Neuronal stem cell (in vitro differentiated cells): ENCODE measurements around the gene FLNA. TPM values are rescaled to one million over a fixed set of nuclear protein-coding genes. Genes with fewer than 3 reads are reported as not detected.
"Not testable (repeated sequence)": the region's sequence is repeated elsewhere in the genome, so short reads cannot be mapped to it uniquely, and the experiment has no call there.

Source experiments
- DNase-seq: peaks from one replicate; pipeline ENCODE4 v3.0.0-alpha.2; 2013; ENCODE audit warnings: low spot score
- H2AFZ ChIP-seq: one replicate; pipeline ENCODE4 v1.6.1; 2013; ENCODE audit warnings: mild to moderate bottlenecking, low read length, inconsistent platforms
- H2AK5ac ChIP-seq: 2 replicates; pipeline ENCODE4 v1.6.1; 2013; ENCODE audit warnings: low read depth, mild to moderate bottlenecking, inconsistent platforms, low read length, moderate library complexity, mixed read lengths
- H2BK120ac ChIP-seq: 2 replicates; pipeline ENCODE4 v1.6.1; 2013; ENCODE audit warnings: low read depth, mild to moderate bottlenecking, inconsistent platforms, low read length, moderate library complexity, mixed read lengths
- H2BK12ac ChIP-seq: one replicate; pipeline ENCODE4 v1.6.1; 2013; ENCODE audit warnings: low read length, inconsistent platforms
- H2BK15ac ChIP-seq: 2 replicates; pipeline ENCODE4 v1.6.1; 2013; ENCODE audit warnings: mild to moderate bottlenecking, low read length, inconsistent platforms, mixed read lengths
- H2BK5ac ChIP-seq: one replicate; pipeline ENCODE4 v1.6.1; 2013; ENCODE audit warnings: inconsistent platforms, mild to moderate bottlenecking, low read length, moderate library complexity
- H3K14ac ChIP-seq: one replicate; pipeline ENCODE4 v1.6.1; 2013; ENCODE audit warnings: low read length, inconsistent platforms
- H3K18ac ChIP-seq: 2 replicates; pipeline ENCODE4 v1.6.1; 2013; ENCODE audit warnings: low read length, inconsistent platforms
- H3K23ac ChIP-seq: 2 replicates; pipeline ENCODE4 v1.6.1; 2013; ENCODE audit warnings: low read depth, mild to moderate bottlenecking, mixed read lengths, low read length, inconsistent platforms; ENCODE audit not compliant: poor library complexity
- H3K27ac ChIP-seq: replicated peaks from 3 replicates; pipeline ENCODE4 v1.5.1; 2013; ENCODE audit warnings: low read length, inconsistent platforms
- H3K27me3 ChIP-seq, 3 experiments: 2 replicates each; pipeline ENCODE4 v1.6.1; 2013; ENCODE audit warnings: low read length in 3 of 3, mild to moderate bottlenecking in 2 of 3, inconsistent platforms in 1 of 3, low read depth in 1 of 3, mixed read lengths in 1 of 3, moderate library complexity in 1 of 3; ENCODE audit not compliant: control insufficient read depth in 3 of 3, insufficient read depth in 3 of 3
- H3K36me3 ChIP-seq, 2 donors: replicated peaks in 1 of 2; 2 replicates each; pipeline ENCODE4 v1.6.1; 2013; ENCODE audit warnings: low read length in 2 of 2; ENCODE audit not compliant: control insufficient read depth in 2 of 2, insufficient read depth in 2 of 2
- H3K4ac ChIP-seq: 2 replicates; pipeline ENCODE4 v1.6.1; 2013; ENCODE audit warnings: inconsistent platforms, mild to moderate bottlenecking, low read length, moderate library complexity
- H3K4me1 ChIP-seq, 2 donors: 1 replicate in 1 of 2; 2 replicates in 1 of 2; pipeline ENCODE4 v1.6.1; 2013; ENCODE audit warnings: low read length in 2 of 2, low read depth in 1 of 2; ENCODE audit not compliant: control insufficient read depth in 2 of 2, insufficient read depth in 1 of 2
- H3K4me2 ChIP-seq: one replicate; pipeline ENCODE4 v1.6.1; 2013; ENCODE audit warnings: mild to moderate bottlenecking, low read length, inconsistent platforms; ENCODE audit not compliant: insufficient read depth, poor library complexity, severe bottlenecking
- H3K4me3 ChIP-seq, 2 donors: 2 replicates each; pipeline ENCODE4 v1.5.1; 2013; ENCODE audit warnings: low read length in 2 of 2, mild to moderate bottlenecking in 2 of 2, inconsistent platforms in 1 of 2, moderate library complexity in 1 of 2
- H3K79me1 ChIP-seq: one replicate; pipeline ENCODE4 v1.6.1; 2013; ENCODE audit warnings: low read depth, mild to moderate bottlenecking, inconsistent platforms, low read length, moderate library complexity
- H3K9ac ChIP-seq: one replicate; pipeline ENCODE4 v1.6.1; 2013; ENCODE audit warnings: mild to moderate bottlenecking, low read depth, low read length, inconsistent platforms; ENCODE audit not compliant: poor library complexity
- H3K9me3 ChIP-seq, 2 donors: replicated peaks in 1 of 2; 2 replicates each; pipeline versions ENCODE3 to v1.6.1; 2013; ENCODE audit warnings: low read length in 2 of 2, mild to moderate bottlenecking in 2 of 2, inconsistent platforms in 1 of 2, low read depth in 1 of 2, mixed read lengths in 1 of 2, moderate library complexity in 1 of 2; ENCODE audit not compliant: control insufficient read depth in 2 of 2, insufficient read depth in 1 of 2
- H4K8ac ChIP-seq: one replicate; pipeline ENCODE4 v1.6.1; 2013; ENCODE audit warnings: low read depth, mild to moderate bottlenecking, inconsistent platforms, low read length, moderate library complexity
- H4K91ac ChIP-seq: one replicate; pipeline ENCODE4 v1.6.1; 2013; ENCODE audit warnings: low read length, low read depth, mild to moderate bottlenecking, inconsistent platforms; ENCODE audit not compliant: poor library complexity
- WGBS, 2 donors: extraction: QIAGEN DNeasy Blood & Tissue Kit; methylation state at CpG; one replicate each; pipeline ENCODE4 v1.1.7; 2013; ENCODE audit warnings: missing lambda C conversion rate in 2 of 2, mixed read lengths in 1 of 2; ENCODE audit not compliant: insufficient read length in 2 of 2, insufficient replicate concordance in 1 of 2; ENCODE audit errors: extremely low coverage in 2 of 2; 5-methylcytosine and 5-hydroxymethylcytosine counted together
- small RNA-seq: library from polyadenylated mRNA; stranded (forward); fragments of <200 nt; extraction: miRNeasy Mini kit (QIAGEN cat#:217004); gene quantifications from one replicate; pipeline ENCODE3, GENCODE V24; 2013; ENCODE audit not compliant: insufficient read depth

FLNA gene

GRCh38 chrX:154302998-154303397 lies 71.4 kb downstream of the FLNA start:
- no CpG with 5 or more reads among the region's 7 CpGs for WGBS, 2 donors
- not testable (repeated sequence) for H3K9ac ChIP-seq, H2AFZ ChIP-seq, H3K4ac ChIP-seq, DNase-seq, H2BK5ac ChIP-seq, H3K4me2 ChIP-seq, H3K9me3 ChIP-seq, H3K18ac ChIP-seq, H3K4me3 ChIP-seq, H3K14ac ChIP-seq, H3K23ac ChIP-seq, H2AK5ac ChIP-seq, H3K36me3 ChIP-seq, H2BK120ac ChIP-seq, H2BK12ac ChIP-seq, H2BK15ac ChIP-seq, H4K8ac ChIP-seq, H4K91ac ChIP-seq, H3K79me1 ChIP-seq, H3K27ac ChIP-seq
- peaks cover 5 to 10% of the 10 kb centered on the region in 2 donors for H3K4me1 ChIP-seq
- peaks cover 0 to 21% (median 0%) of the 10 kb centered on the region in 3 experiments for H3K27me3 ChIP-seq

GRCh38 chrX:154300816-154301215 lies 73.6 kb downstream of the FLNA start:
- Histone ChIP-seq H2AK5ac (no peak overlapping the region), H3K4me1 (peaks cover 5 to 10% of the 10 kb centered on the region in 2 donors), H3K4ac (no peak overlapping the region), H2BK15ac (no peak overlapping the region), H3K27me3 (peaks cover 0 to 11% (median 0%) of the 10 kb centered on the region in 3 experiments), H3K9me3 (no peaks in the 10 kb centered on the region), H4K91ac (no peak overlapping the region), H4K8ac (no peak overlapping the region), H2BK5ac (no peak overlapping the region), H3K4me2 (no peak overlapping the region), H2BK12ac (no peak overlapping the region), H3K36me3 (no peaks in the 10 kb centered on the region), H3K27ac (no peak overlapping the region), H3K18ac (no peak overlapping the region), H3K14ac (no peak overlapping the region), H3K79me1 (no peaks in the 10 kb centered on the region), H3K23ac (no peak overlapping the region), H2AFZ (no peak overlapping the region), H3K4me3 (no peak overlapping the region), H2BK120ac (no peak overlapping the region), H3K9ac (no peak overlapping the region)
- no CpG with 5 or more reads among the region's 8 CpGs for WGBS, 2 donors
- DNase-seq = no peak

Small RNAs within 50 kb of the gene (small RNA-seq; reads per million reads assigned to genes)
- gene SNORA70 = not detected
